Heart right ventricle (tissue), 16 donors: Measurements from ENCODE around the gene HMCN1. TPM values are rescaled to one million over a fixed set of nuclear protein-coding genes. Genes with fewer than 3 reads are reported as not detected.
A peak's percentile ranks its signal among the peaks of the same experiment; 100 is the strongest.

Experiments used
- ATAC-seq, 8 donors: fragments of 200-7000 bp; cut with Tn5 transposase; one replicate each; pipeline ENCODE4 v1.9.1; 2020; ENCODE audit warnings: mild to moderate bottlenecking in 8 of 8, moderate library complexity in 8 of 8, moderate number of reproducible peaks in 1 of 8
- DNase-seq, 2 donors: peaks; one replicate each; pipeline ENCODE4 v3.0.0-alpha.2; 2020
- H3K27ac ChIP-seq, 10 donors: fragments of 200-600 bp; sonication (generic) in 2 of 10; one replicate each; pipeline versions ENCODE4 v1.5.0 to v1.8.0; 2020 to 2022; ENCODE audit warnings: mild to moderate bottlenecking in 3 of 10
- H3K27me3 ChIP-seq, 7 donors: fragments of 200-600 bp; one replicate each; pipeline ENCODE4 v1.8.0; 2021 to 2022; ENCODE audit warnings: mild to moderate bottlenecking in 2 of 7
- H3K36me3 ChIP-seq, 9 donors: fragments of 200-600 bp; sonication (generic) in 1 of 9; one replicate each; pipeline versions ENCODE4 v1.5.0 to v1.8.0; 2020 to 2022; ENCODE audit warnings: mild to moderate bottlenecking in 2 of 9
- H3K4me1 ChIP-seq, 9 donors: fragments of 200-600 bp; sonication (generic) in 1 of 9; one replicate each; pipeline versions ENCODE4 v1.5.0 to v1.8.0; 2020 to 2022; ENCODE audit warnings: mild to moderate bottlenecking in 4 of 9
- H3K4me3 ChIP-seq, 10 donors: fragments of 200-600 bp; sonication (generic) in 2 of 10; one replicate each; pipeline versions ENCODE4 v1.5.0 to v1.8.0; 2020 to 2022; ENCODE audit warnings: mild to moderate bottlenecking in 7 of 10, moderate library complexity in 2 of 10
- H3K9me3 ChIP-seq, 11 donors: fragments of 200-600 bp in 10 of 11; sonication (generic) in 2 of 11; one replicate each; pipeline versions ENCODE4 v1.5.0 to v1.8.0; 2013 to 2022; ENCODE audit warnings: mild to moderate bottlenecking in 2 of 11, control low read depth in 1 of 11, moderate library complexity in 1 of 11
- WGBS, 2 donors: extraction: QIAGEN DNeasy Blood & Tissue Kit; methylation state at CpG; one replicate each; pipeline ENCODE4 v1.1.7; 2013; ENCODE audit warnings: inconsistent platforms in 1 of 2; 5-methylcytosine and 5-hydroxymethylcytosine counted together
- intact Hi-C, 10 donors: fragments of 100-400 bp; cut with DNase I; formaldehyde crosslinking; loops; one replicate each; pipeline versions ENCODE4 v1.11.1 to v1.14.2; 2022
- polyA plus RNA-seq, 2 donors: library from polyadenylated mRNA; stranded (reverse); fragments of 200-250 nt; gene quantifications; one replicate each; pipeline ENCODE4 v1.2.3, GENCODE V29; 2013
- total RNA-seq, 10 donors: library from RNA; stranded (reverse); fragmentation: NEBNext Ultra II Directional in 3 of 10; extraction: Animal tissue kit (Norgen Biotek cat#: 25700) in 3 of 10; gene quantifications; one replicate each; pipeline versions ENCODE4 v1.2.1 to v1.2.4, GENCODE V29; 2021 to 2023
- TF ChIP-seq, protein P1 (sequence below), 9 donors: fragments of 200-600 bp; sonication (generic) in 2 of 9; IDR thresholded peaks; one replicate each; pipeline versions ENCODE4 v1.5.0 to v1.8.0; 2021 to 2022; ENCODE audit warnings: antibody characterized with exemption in 9 of 9, mild to moderate bottlenecking in 5 of 9, moderate library complexity in 1 of 9
- donor health status: Arrhythmogenic right ventricular cardiomyopathy.
- donor health status: ischemic (EF 13 %, LVEDD 7.1; RV severe dilation, severe dysfunction).
- donor health status: healthy with polysubstance abuse.
- donor health status: DM: no; HTN: yes; CAD: no.
- donor health status: DM: no; HTN: no; CAD: no.
- donor health status: ischemic (EF 25% LVEDD 6.9; RV normal size, moderate dysfunction).
- donor health status: ischemic (EF 25% LVEDD 5.7; RV mildly dilated, moderate dysfunction).
- donor health status: healthy.
- donor health status: DM: yes; HTN: yes; CAD: no.
- donor health status: Ischemic cardiomyopathy.
- donor health status: ischemic (EF 35%, LVEDD 5.7; RV mildly dilated, moderate dysfunction).
- donor health status: nonischemic (EF 11% LVEDD 7.7; RV severe dilation, severe dysfunction).
- donor health status: DM: yes; HTN: yes; CAD: no.
- donor health status: PGD.
- donor health status: ischemic (EF 29% LVEDD 5.4; RV normal size, mild dysfunction).
- donor health status: nonischemic (EF 23%, LVEDD 6.1; RV moderate dilation, normal function).

Gene HMCN1
- total and polyA plus RNA-seq, 12 donors, result 3.4 to 12.4 (median 6.2) TPM

DNA sequence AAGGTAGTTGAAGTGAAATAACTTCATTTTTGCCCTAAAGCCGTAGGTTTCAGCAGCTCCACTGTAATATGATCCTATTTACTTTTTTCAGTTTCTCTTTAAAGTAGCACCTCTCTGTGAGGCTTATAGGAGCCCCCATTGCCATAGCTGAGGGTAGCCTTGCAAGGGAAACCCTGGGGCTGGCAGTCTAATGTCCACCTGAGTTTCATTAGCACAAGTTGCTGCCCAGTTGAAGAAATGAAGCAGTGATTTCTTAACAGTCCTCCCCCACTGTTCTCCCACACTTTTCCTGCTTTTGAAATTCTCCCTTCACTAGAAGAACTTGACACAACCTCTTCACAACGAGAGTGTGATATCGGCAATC is 1.5 kb downstream of the HMCN1 start:
- intact Hi-C loops, result loop anchor here in 2 of 10 donors (10.0 kb wide), 2 partner anchors 79 to 249 kb away; no protein-coding TSS in a partner anchor
- no peak for DNase-seq
- TF ChIP-seq, protein P1, sequence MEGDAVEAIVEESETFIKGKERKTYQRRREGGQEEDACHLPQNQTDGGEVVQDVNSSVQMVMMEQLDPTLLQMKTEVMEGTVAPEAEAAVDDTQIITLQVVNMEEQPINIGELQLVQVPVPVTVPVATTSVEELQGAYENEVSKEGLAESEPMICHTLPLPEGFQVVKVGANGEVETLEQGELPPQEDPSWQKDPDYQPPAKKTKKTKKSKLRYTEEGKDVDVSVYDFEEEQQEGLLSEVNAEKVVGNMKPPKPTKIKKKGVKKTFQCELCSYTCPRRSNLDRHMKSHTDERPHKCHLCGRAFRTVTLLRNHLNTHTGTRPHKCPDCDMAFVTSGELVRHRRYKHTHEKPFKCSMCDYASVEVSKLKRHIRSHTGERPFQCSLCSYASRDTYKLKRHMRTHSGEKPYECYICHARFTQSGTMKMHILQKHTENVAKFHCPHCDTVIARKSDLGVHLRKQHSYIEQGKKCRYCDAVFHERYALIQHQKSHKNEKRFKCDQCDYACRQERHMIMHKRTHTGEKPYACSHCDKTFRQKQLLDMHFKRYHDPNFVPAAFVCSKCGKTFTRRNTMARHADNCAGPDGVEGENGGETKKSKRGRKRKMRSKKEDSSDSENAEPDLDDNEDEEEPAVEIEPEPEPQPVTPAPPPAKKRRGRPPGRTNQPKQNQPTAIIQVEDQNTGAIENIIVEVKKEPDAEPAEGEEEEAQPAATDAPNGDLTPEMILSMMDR (IDR thresholded peaks at IDR 0.05), result no peak
- Histone ChIP-seq H3K27me3 (peaks cover 0 to 48% (median 0%) of the 10 kb centered on the region in 7 donors), H3K4me1 (peaks cover 0 to 18% (median 4%) of the 10 kb centered on the region in 9 donors), H3K27ac (peak overlapping the region in 8 of 10 donors; percentile 13 to 87 (median 79)), H3K4me3 (peak overlapping the region; percentile 4 to 75 (median 62)), H3K36me3 (no peaks in the 10 kb centered on the region), H3K9me3 (peaks cover 0 to 19% (median 9%) of the 10 kb centered on the region in 11 donors)
- peak in 2 of 8 donors; percentile 22 to 34 for ATAC-seq
- 31 to 34% methylated on average over 3 of the region's 3 CpGs for WGBS, 2 donors

GRCh38 chr1:185739967-185740366 is 5.8 kb downstream of the HMCN1 start:
- ATAC-seq, result no peak
- WGBS, 2 donors, result 88 to 91% methylated on average over 2 of the region's 2 CpGs

GRCh38 chr1:185741551-185741950 is 7.4 kb downstream of the HMCN1 start:
- WGBS, 2 donors, result 77 to 79% methylated on average over 3 of the region's 3 CpGs
- peaks cover 0 to 11% (median 0%) of the 10 kb centered on the region in 11 donors for H3K9me3 ChIP-seq
- H3K36me3 ChIP-seq, result no peaks in the 10 kb centered on the region
- peaks cover 0 to 6% (median 0%) of the 10 kb centered on the region in 9 donors for H3K4me1 ChIP-seq
- no peak overlapping the region for H3K27ac ChIP-seq
- intact Hi-C loops, result no loop called here
- no peak overlapping the region for H3K4me3 ChIP-seq
- ATAC-seq, result peak in 1 of 8 donors; percentile 45
- TF ChIP-seq, protein P1 (IDR thresholded peaks at IDR 0.05), result no peak
- H3K27me3 ChIP-seq, result peaks cover 0 to 7% (median 0%) of the 10 kb centered on the region in 7 donors
- DNase-seq, result no peak

More at GRCh38 chr1:185739967-185740366, 5.8 kb downstream of the HMCN1 start:
- Histone ChIP-seq H3K9me3 (peaks cover 0 to 11% (median 0%) of the 10 kb centered on the region in 11 donors), H3K36me3 (no peaks in the 10 kb centered on the region), H3K4me1 (peaks cover 0 to 11% (median 0%) of the 10 kb centered on the region in 9 donors), H3K27me3 (peaks cover 0 to 19% (median 0%) of the 10 kb centered on the region in 7 donors), H3K4me3 (no peak overlapping the region), H3K27ac (no peak overlapping the region)
- TF ChIP-seq, protein P1 (IDR thresholded peaks at IDR 0.05), result no peak
- DNase-seq, result no peak
- intact Hi-C loops, result loop anchor here in 2 of 10 donors (10.0 kb wide), 2 partner anchors 75 to 245 kb away; no protein-coding TSS in a partner anchor

DNA sequence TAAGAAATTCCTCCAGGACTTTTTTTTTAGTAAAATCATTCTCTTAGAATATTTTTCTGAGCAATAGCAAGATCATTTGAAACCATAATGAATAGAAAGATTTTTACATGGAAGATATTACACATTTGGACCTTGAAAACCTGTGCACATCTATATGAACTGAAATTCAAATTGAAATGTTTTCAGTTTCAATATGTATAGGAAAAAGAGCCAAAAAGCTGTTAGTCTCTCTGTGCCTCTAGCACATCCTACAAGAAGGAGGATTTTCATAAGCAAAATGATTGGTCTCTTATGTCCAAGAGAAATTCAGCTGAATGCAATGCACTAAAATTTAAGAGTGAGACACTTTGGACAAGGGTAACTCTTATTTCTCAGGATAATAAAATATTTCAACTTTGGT is 8.2 kb downstream of the HMCN1 start:
- TF ChIP-seq, protein P1 (IDR thresholded peaks at IDR 0.05), result no peak
- no peak overlapping the region for H3K27ac ChIP-seq
- H3K36me3 ChIP-seq, result no peaks in the 10 kb centered on the region
- no peak overlapping the region for H3K4me3 ChIP-seq
- H3K27me3 ChIP-seq, result peaks cover 0 to 7% (median 0%) of the 10 kb centered on the region in 7 donors
- ATAC-seq (no peak), DNase-seq (no peak)
- H3K9me3 ChIP-seq, result peaks cover 0 to 11% (median 0%) of the 10 kb centered on the region in 11 donors
- intact Hi-C loops, result no loop called here
- peaks cover 0 to 3% (median 0%) of the 10 kb centered on the region in 9 donors for H3K4me1 ChIP-seq
